K562 (cell line): ENCODE data around the gene IL23A. TPM values are rescaled to one million over a fixed set of nuclear protein-coding genes. Genes with fewer than 3 reads are reported as not detected.

Source experiments
- E2F1 ChIP-seq: sonication (generic); formaldehyde crosslinking; IDR thresholded peaks from 2 replicates; pipeline ENCODE4 v1.8.1; 2023; ENCODE audit warnings: mild to moderate bottlenecking, missing genetic modification reagents, moderate library complexity
- EHMT2 ChIP-seq: fragments of 450-650 bp; IDR thresholded peaks from 2 replicates; pipeline ENCODE4 v1.6.1; 2018; ENCODE audit warnings: antibody characterized with exemption
- ELF2 ChIP-seq: fragments of 250-450 bp; sonication (Bioruptor Pico); IDR thresholded peaks from 2 replicates; pipeline ENCODE4 v1.5.0; 2021; ENCODE audit warnings: mild to moderate bottlenecking
- FOXK1 ChIP-seq: sonication (generic); formaldehyde crosslinking; IDR thresholded peaks from 2 replicates; pipeline ENCODE4 v1.8.0; 2022; ENCODE audit warnings: missing genetic modification reagents, mild to moderate bottlenecking, borderline replicate concordance
- FUS ChIP-seq: fragments of 200-400 bp; formaldehyde crosslinking; optimal IDR thresholded peaks from 2 replicates; pipeline ENCODE3; 2017; ENCODE audit warnings: low read depth, low read length
- GABPB2 ChIP-seq: fragments of 250-450 bp; sonication (Bioruptor Pico); conservative IDR thresholded peaks from 2 replicates; pipeline ENCODE4 v1.5.1; 2021; ENCODE audit warnings: mild to moderate bottlenecking
- MXD1 ChIP-seq: fragments of 250-450 bp; sonication (Bioruptor Pico); IDR thresholded peaks from 2 replicates; pipeline ENCODE4 v1.8.0; 2021; ENCODE audit warnings: borderline replicate concordance, mild to moderate bottlenecking, moderate library complexity; ENCODE audit not compliant: poor library complexity, severe bottlenecking
- POLR2B ChIP-seq: fragments of 450-650 bp; IDR thresholded peaks from 2 replicates; pipeline ENCODE4 v1.6.1; 2018; ENCODE audit warnings: low read depth; ENCODE audit not compliant: partially characterized antibody
- SMAD3 ChIP-seq: fragments of 450-650 bp; formaldehyde crosslinking; conservative IDR thresholded peaks from 2 replicates; pipeline ENCODE4 v1.4.0; 2020; ENCODE audit warnings: mild to moderate bottlenecking
- SMARCA5 ChIP-seq: fragments of 450-650 bp; IDR thresholded peaks from 2 replicates; pipeline ENCODE4 v1.6.1; 2016
- SMC3 ChIP-seq: conservative IDR thresholded peaks from 2 replicates; pipeline ENCODE4 v1.6.1; 2011; ENCODE audit warnings: low read depth, low read length, improper control_type of control experiment; ENCODE audit not compliant: insufficient read depth
- TEAD1 ChIP-seq, 2 experiments: fragments of 450-650 bp in 1 of 2; sonication (generic) in 1 of 2; formaldehyde crosslinking; IDR thresholded peaks; 2 replicates each; pipeline versions ENCODE4 v1.4.0 to v1.8.0; 2020 to 2022; ENCODE audit warnings: mild to moderate bottlenecking in 2 of 2, missing genetic modification reagents in 1 of 2
- THAP12 ChIP-seq: fragments of 250-450 bp; sonication (Bioruptor Pico); IDR thresholded peaks from 2 replicates; pipeline ENCODE4 v1.9.0; 2021; ENCODE audit warnings: mild to moderate bottlenecking, inconsistent platforms
- TSHZ1 ChIP-seq: fragments of 250-450 bp; sonication (Bioruptor Pico); IDR thresholded peaks from 2 replicates; pipeline ENCODE4 v1.4.0; 2020; ENCODE audit warnings: mild to moderate bottlenecking, moderate library complexity
- YY1 ChIP-seq, 3 experiments: IDR thresholded peaks; 2 replicates each; pipeline ENCODE4 v1.6.1; 2011; ENCODE audit warnings: low read length in 2 of 3, mild to moderate bottlenecking in 2 of 3, moderate library complexity in 2 of 3, borderline replicate concordance in 1 of 3, control low read depth in 1 of 3, low read depth in 1 of 3; ENCODE audit not compliant: insufficient read depth in 3 of 3, insufficient replicate concordance in 2 of 3, control insufficient read depth in 1 of 3, insufficient read length in 1 of 3; ENCODE audit errors: extremely low read depth in 1 of 3
- ZNF146 ChIP-seq: IDR thresholded peaks from one replicate; pipeline ENCODE4 v1.6.1; 2018; ENCODE audit warnings: missing compliant biosample characterization; ENCODE audit not compliant: unreplicated experiment
- ZNF408 ChIP-seq: fragments of 250-450 bp; sonication (Bioruptor Pico); IDR thresholded peaks from 2 replicates; pipeline ENCODE4 v1.4.0; 2020; ENCODE audit warnings: low read depth, mild to moderate bottlenecking, moderate library complexity
- ZNF551 ChIP-seq: fragments of 250-450 bp; sonication (Bioruptor Pico); IDR thresholded peaks from 2 replicates; pipeline ENCODE4 v1.5.0; 2021; ENCODE audit warnings: mild to moderate bottlenecking, moderate library complexity
- ZNF586 ChIP-seq: fragments of 450-650 bp; formaldehyde crosslinking; conservative IDR thresholded peaks from 2 replicates; pipeline ENCODE4 v1.4.0; 2020; ENCODE audit warnings: mild to moderate bottlenecking, moderate library complexity
- polyA plus RNA-seq, 8 experiments: library from polyadenylated mRNA; depleted of rRNA in 4 of 8; stranded (reverse) in 5 of 8; unstranded in 3 of 8; fragments of >200 nt; fragmentation: Nextera tagmentation in 2 of 8; fragmentation: Illumina TruSeq in 1 of 8; extraction: Ambion mirVana in 2 of 8; extraction: Trizol in 1 of 8; gene quantifications; 2 replicates each; pipeline versions ENCODE4 v1.2.1 to v1.2.3, GENCODE V29; 2011 to 2014; ENCODE audit warnings: inconsistent platforms in 1 of 8, missing spikeins in 1 of 8
- total RNA-seq, 7 experiments: library from RNA; depleted of rRNA in 6 of 7; stranded (reverse); fragments of >200 nt in 6 of 7; fragmentation: Illumina TruSeq in 2 of 7; extraction: Trizol in 2 of 7; gene quantifications; 2 replicates each; pipeline versions ENCODE4 v1.2.1 to v1.2.3, GENCODE V29; 2011 to 2021; ENCODE audit warnings: low replicate concordance in 1 of 7

Gene IL23A
- total and polyA plus RNA-seq, 9 of the 15 experiments (the other 6 are each of a cell fraction or from before 2014, with no cell fraction given), result 4.4 to 37.2 (median 9.6) TPM

GRCh38 chr12:56333679-56334489 lies 4.8 kb upstream of the IL23A start, which contains the start of gene PAN2 (continued):
- TF ChIP-seq ZNF408 (CRISPR knock-in tag) (no peak), ZNF551 (CRISPR knock-in tag) (no peak), ZNF146 (CRISPR knock-in tag) (no peak), TEAD1 (CRISPR knock-in tag; IDR thresholded peaks at IDR 0.05) (peak; percentile 48 to 77; a peak in 3 of 4 replicates), ELF2 (CRISPR knock-in tag) (no peak), POLR2B (peak; percentile 87), SMAD3 (CRISPR knock-in tag) (peak; percentile 75; the same call in 1 of the 2 replicates), ZNF586 (CRISPR knock-in tag) (no peak), SMARCA5 (no peak), GABPB2 (CRISPR knock-in tag) (no peak), SMC3 (no peak), FOXK1 (CRISPR knock-in tag) (no peak), THAP12 (0 out of 2 replicates have a peak, but pooled peaks have one; percentile 53), EHMT2 (no peak), FUS (no peak), MXD1 (CRISPR knock-in tag) (no peak), E2F1 (CRISPR knock-in tag) (peak; percentile 59; the same call in 1 of the 2 replicates), TSHZ1 (CRISPR knock-in tag) (no peak), YY1 (IDR thresholded peaks at IDR 0.05; ENCODE audit: borderline replicate concordance in 1 of 3, control insufficient read depth in 1 of 3, extremely low read depth in 1 of 3, insufficient read depth in 3 of 3, insufficient read length in 1 of 3, insufficient replicate concordance in 2 of 3, low read depth in 1 of 3, low read length in 2 of 3) (peak in 2 of 3 experiments; percentile 19 to 61)
